HUES48 (cell line): ENCODE results near the gene TBXAS1.
A peak's percentile ranks its signal among the peaks of the same experiment; 100 is the strongest.
"Not testable (repeated sequence)": the region's sequence is repeated elsewhere in the genome, so short reads cannot be mapped to it uniquely, and the experiment has no call there.

Experiments used
- H3K27ac ChIP-seq: one replicate; pipeline ENCODE4 v1.7.0; 2013; ENCODE audit warnings: low read depth, low read length, inconsistent platforms
- H3K27me3 ChIP-seq: 2 replicates; pipeline ENCODE4 v1.6.1; 2013; ENCODE audit warnings: mild to moderate bottlenecking, low read length; ENCODE audit not compliant: control insufficient read depth, insufficient read depth
- H3K36me3 ChIP-seq: 2 replicates; pipeline ENCODE4 v1.6.1; 2013; ENCODE audit warnings: low read length; ENCODE audit not compliant: control insufficient read depth, insufficient read depth
- H3K4me1 ChIP-seq: 2 replicates; pipeline ENCODE4 v1.6.1; 2013; ENCODE audit warnings: mild to moderate bottlenecking, low read length; ENCODE audit not compliant: control insufficient read depth, insufficient read depth
- H3K4me3 ChIP-seq: 2 replicates; pipeline ENCODE4 v1.5.1; 2013; ENCODE audit warnings: mild to moderate bottlenecking, low read depth, low read length
- H3K9ac ChIP-seq: 2 replicates; pipeline ENCODE4 v1.6.1; 2013; ENCODE audit warnings: mild to moderate bottlenecking, low read depth, low read length, moderate library complexity
- H3K9me3 ChIP-seq: 2 replicates; pipeline ENCODE4 v1.6.1; 2013; ENCODE audit warnings: low read length; ENCODE audit not compliant: control insufficient read depth, insufficient read depth

The TBXAS1 gene

GRCh38 chr7:139843211-139843537, 14.1 kb downstream of the TBXAS1 start:
- H3K27ac ChIP-seq, H3K9me3 ChIP-seq, H3K27me3 ChIP-seq, H3K36me3 ChIP-seq, H3K4me3 ChIP-seq, H3K4me1 ChIP-seq, H3K9ac ChIP-seq: not testable (repeated sequence)

DNA sequence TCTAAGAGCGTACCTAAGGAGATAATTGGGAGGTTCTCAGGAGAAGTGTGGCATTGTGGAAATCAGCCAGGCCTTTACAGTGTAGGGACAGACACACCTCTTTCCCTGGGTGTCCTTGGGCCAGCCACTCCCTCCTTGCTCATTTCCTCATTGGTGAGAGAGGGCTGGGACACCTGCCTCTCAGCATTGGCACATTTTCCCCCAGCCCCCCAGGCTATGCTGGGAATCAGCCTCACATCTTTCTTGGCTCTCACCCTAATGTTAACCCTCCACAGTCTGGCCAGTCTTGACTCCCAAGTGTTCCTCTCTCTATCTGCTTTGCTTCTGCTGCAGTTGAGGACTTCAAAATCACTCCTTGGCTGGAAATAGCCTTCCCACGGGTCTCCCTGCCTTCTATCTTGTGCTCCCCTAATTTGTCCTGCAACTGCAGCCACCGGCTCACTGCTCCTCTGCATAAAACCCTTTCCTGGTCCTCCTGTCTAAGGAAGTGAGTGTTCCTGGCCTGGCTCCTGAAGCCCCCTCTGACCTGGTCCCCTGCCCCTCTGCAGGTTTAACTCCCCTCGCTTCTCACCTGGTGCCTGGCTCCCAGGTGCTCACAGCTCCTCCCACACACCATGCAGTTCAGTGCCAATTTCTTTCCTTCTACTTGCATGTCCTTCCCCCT, 15.8 kb downstream of the TBXAS1 start:
- H3K9me3 ChIP-seq = no peaks in the 10 kb centered on the region
- H3K9ac ChIP-seq = no peak overlapping the region
- no peaks in the 10 kb centered on the region for H3K27me3 ChIP-seq
- no peak overlapping the region for H3K27ac ChIP-seq
- H3K36me3 ChIP-seq = no peaks in the 10 kb centered on the region
- no peaks in the 10 kb centered on the region for H3K4me1 ChIP-seq
- H3K4me3 ChIP-seq = no peak overlapping the region

DNA sequence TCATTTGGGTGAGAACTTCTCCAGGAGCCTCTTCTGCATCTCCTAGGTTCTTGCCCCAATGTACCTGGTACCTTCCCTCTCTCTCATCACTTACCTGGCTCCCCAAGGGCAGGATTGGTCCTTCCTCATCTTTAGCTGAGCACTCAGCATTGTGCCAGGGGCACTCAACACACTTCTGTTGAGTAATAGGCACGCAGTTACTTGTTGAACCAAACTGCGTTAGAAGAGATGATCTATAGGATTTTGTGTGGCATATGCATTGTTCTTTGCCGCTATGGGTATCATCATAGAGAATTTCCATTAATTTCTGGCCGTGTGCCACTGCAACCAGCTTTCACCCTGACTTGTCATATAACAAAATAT, 16.4 kb downstream of the TBXAS1 start:
- H3K27ac ChIP-seq = no peak overlapping the region
- no peak overlapping the region for H3K4me3 ChIP-seq
- H3K27me3 ChIP-seq = no peaks in the 10 kb centered on the region
- no peak overlapping the region for H3K9ac ChIP-seq
- no peaks in the 10 kb centered on the region for H3K9me3 ChIP-seq
- no peaks in the 10 kb centered on the region for H3K4me1 ChIP-seq
- no peaks in the 10 kb centered on the region for H3K36me3 ChIP-seq

DNA sequence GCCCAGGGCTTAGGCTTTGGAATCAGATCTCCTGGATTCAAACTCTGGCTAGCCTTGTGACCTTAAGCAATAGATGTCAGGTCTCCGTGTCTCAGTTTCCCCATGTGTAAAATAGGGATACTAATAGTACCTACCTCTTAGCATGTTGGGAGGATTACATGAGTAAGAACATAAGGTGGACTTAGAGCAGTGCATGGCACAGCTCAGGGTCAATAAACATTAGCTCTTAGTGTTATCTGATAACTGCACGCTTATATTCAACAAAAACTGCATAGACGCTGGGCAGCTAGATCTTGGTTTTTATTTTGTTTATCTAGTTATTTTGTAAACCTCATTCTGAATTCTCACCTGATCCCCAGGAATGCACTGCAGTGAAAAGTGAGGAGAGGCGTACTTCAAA, 17.2 kb downstream of the TBXAS1 start:
- H3K4me1 ChIP-seq = no peaks in the 10 kb centered on the region
- H3K36me3 ChIP-seq = no peaks in the 10 kb centered on the region
- H3K4me3 ChIP-seq = no peak overlapping the region
- no peaks in the 10 kb centered on the region for H3K27me3 ChIP-seq
- H3K9ac ChIP-seq = no peak overlapping the region
- H3K27ac ChIP-seq = no peak overlapping the region
- H3K9me3 ChIP-seq = no peaks in the 10 kb centered on the region

DNA sequence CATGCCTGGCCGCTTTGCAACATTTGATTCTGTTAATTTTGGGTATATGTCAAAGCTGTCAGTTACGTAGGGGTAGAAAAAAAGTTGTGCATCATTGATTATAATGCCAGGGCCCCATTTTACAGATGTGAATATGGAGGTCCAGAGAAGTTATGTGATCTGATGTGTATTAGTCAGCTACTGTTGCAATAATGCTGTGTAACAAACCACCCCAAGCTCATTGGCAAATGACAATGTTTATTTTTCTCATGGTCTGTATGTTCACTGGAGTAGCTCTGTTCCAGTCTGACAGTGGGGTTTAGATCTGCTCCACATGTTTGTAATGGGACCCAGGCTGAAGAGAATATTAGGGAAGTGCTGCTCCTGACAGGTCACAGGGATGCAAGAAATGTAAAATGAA, 19.2 kb downstream of the TBXAS1 start:
- Histone ChIP-seq H3K9me3 (no peaks in the 10 kb centered on the region), H3K27me3 (no peaks in the 10 kb centered on the region), H3K4me1 (no peaks in the 10 kb centered on the region), H3K9ac (no peak overlapping the region), H3K27ac (no peak overlapping the region), H3K36me3 (no peaks in the 10 kb centered on the region), H3K4me3 (no peak overlapping the region)

- no peaks in the 10 kb centered on the region for H3K36me3 ChIP-seq
- H3K4me1 ChIP-seq = peaks cover 2% of the 10 kb centered on the region; the same call in 1 of the 2 replicates
- H3K9ac ChIP-seq = no peak overlapping the region
- no peaks in the 10 kb centered on the region for H3K27me3 ChIP-seq
- no peak overlapping the region for H3K4me3 ChIP-seq
- no peak overlapping the region for H3K27ac ChIP-seq
- H3K9me3 ChIP-seq = no peaks in the 10 kb centered on the region
These were observed 21.8 kb downstream of the TBXAS1 start for GRCh38 chr7:139850906-139851305.

GRCh38 chr7:139851770-139852481, 22.9 kb downstream of the TBXAS1 start:
- Histone ChIP-seq H3K9ac (no peak overlapping the region), H3K27ac (peak overlapping the region; percentile 2), H3K27me3 (no peaks in the 10 kb centered on the region), H3K4me3 (no peak overlapping the region), H3K9me3 (no peaks in the 10 kb centered on the region), H3K36me3 (no peaks in the 10 kb centered on the region), H3K4me1 (peaks cover 4% of the 10 kb centered on the region; the same call in 1 of the 2 replicates)

DNA sequence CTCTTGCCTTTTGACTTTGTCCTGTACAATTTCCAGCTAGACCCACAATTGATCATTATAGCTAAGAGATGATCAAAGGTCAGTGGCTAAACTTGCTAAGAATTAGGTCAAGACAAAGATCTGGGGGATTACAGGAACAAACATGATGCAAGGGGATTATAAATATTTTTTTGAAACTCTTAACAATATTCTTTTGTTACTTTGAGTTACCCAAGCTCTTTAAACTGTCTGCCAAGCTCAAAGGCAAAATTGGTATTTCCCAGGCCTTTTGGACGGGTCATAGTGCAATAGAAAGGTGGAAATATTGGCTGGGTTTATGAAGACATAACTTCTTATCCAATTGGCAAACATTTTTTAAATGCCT, 23.4 kb downstream of the TBXAS1 start:
- Histone ChIP-seq H3K36me3 (no peaks in the 10 kb centered on the region), H3K27ac (no peak overlapping the region)

GRCh38 chr7:139853506-139854123, 24.6 kb downstream of the TBXAS1 start:
- H3K9me3 ChIP-seq = no peaks in the 10 kb centered on the region
- H3K9ac ChIP-seq = no peak overlapping the region
- no peak overlapping the region for H3K4me3 ChIP-seq
- H3K27ac ChIP-seq = no peak overlapping the region
- H3K27me3 ChIP-seq = no peaks in the 10 kb centered on the region
- H3K4me1 ChIP-seq = peaks cover 4% of the 10 kb centered on the region; the same call in 1 of the 2 replicates
- no peaks in the 10 kb centered on the region for H3K36me3 ChIP-seq

More for the DNA sequence above, 23.4 kb downstream of the TBXAS1 start:
- Histone ChIP-seq H3K4me3 (no peak overlapping the region), H3K27me3 (no peaks in the 10 kb centered on the region), H3K9ac (no peak overlapping the region), H3K9me3 (no peaks in the 10 kb centered on the region), H3K4me1 (peaks cover 4% of the 10 kb centered on the region; the same call in 1 of the 2 replicates)

- H3K27me3 ChIP-seq = no peaks in the 10 kb centered on the region
- H3K4me3 ChIP-seq = no peak overlapping the region
- peaks cover 4% of the 10 kb centered on the region; the same call in 1 of the 2 replicates for H3K4me1 ChIP-seq
- no peak overlapping the region for H3K27ac ChIP-seq
- H3K9ac ChIP-seq = no peak overlapping the region
- no peaks in the 10 kb centered on the region for H3K36me3 ChIP-seq
- H3K9me3 ChIP-seq = no peaks in the 10 kb centered on the region
These were observed 25.1 kb downstream of the TBXAS1 start for GRCh38 chr7:139854124-139854511.

GRCh38 chr7:139854803-139855497, 25.9 kb downstream of the TBXAS1 start:
- Histone ChIP-seq H3K4me1 (peaks cover 4% of the 10 kb centered on the region; the same call in 1 of the 2 replicates), H3K9ac (no peak overlapping the region), H3K4me3 (no peak overlapping the region), H3K36me3 (no peaks in the 10 kb centered on the region), H3K9me3 (no peaks in the 10 kb centered on the region), H3K27ac (no peak overlapping the region), H3K27me3 (no peaks in the 10 kb centered on the region)
